T-cell (primary cell): ENCODE results near the gene UBE2E2. TPM values are rescaled to one million over a fixed set of nuclear protein-coding genes. Genes with fewer than 3 reads are reported as not detected.
"Not testable (repeated sequence)": the region's sequence is repeated elsewhere in the genome, so short reads cannot be mapped to it uniquely, and the experiment has no call there.

Experiments
- ATAC-seq, 4 experiments: fragments of 200-7000 bp in 3 of 4; fragments of 150-1000 bp in 1 of 4; cut with Tn5 transposase; replicated peaks in 1 of 4; 1 replicate in 3 of 4; 2 replicates in 1 of 4; pipeline ENCODE4 v1.10.0; 2021; ENCODE audit warnings: moderate library complexity in 3 of 4, mild to moderate bottlenecking in 2 of 4, moderate number of reproducible peaks in 1 of 4
- CTCF ChIA-PET, 2 donors: fragments of 300-600 bp; sonication (Branson Sonifier 250); formaldehyde crosslinking; loops; one replicate each; lab custom pipeline; 2022; ENCODE audit warnings: antibody characterized with exemption in 2 of 2; lab: Charles Lee
- POLR2A ChIA-PET, 2 donors: fragments of 300-600 bp; sonication (Branson Sonifier 250); formaldehyde crosslinking; loops; one replicate each; lab custom pipeline; 2022; ENCODE audit warnings: antibody characterized with exemption in 2 of 2; lab: Charles Lee
- DNase-seq, 35 experiments: peaks; one replicate each; pipeline versions ENCODE4 v3.0.0 to v3.0.0-alpha.2; 2013 to 2023
- H3K27ac ChIP-seq: one replicate; pipeline ENCODE4 v1.5.1; 2013; ENCODE audit warnings: low read length
- H3K27me3 ChIP-seq, 2 experiments: replicated peaks in 1 of 2; 1 replicate in 1 of 2; 2 replicates in 1 of 2; pipeline versions ENCODE4 v1.6.1 to v1.7.0; 2013; ENCODE audit warnings: low read length in 1 of 2, mixed read lengths in 1 of 2; ENCODE audit not compliant: control insufficient read depth in 2 of 2, insufficient read depth in 2 of 2; ENCODE audit errors: extremely low read depth in 1 of 2
- H3K36me3 ChIP-seq, 2 donors: 1 replicate in 1 of 2; 2 replicates in 1 of 2; pipeline versions ENCODE4 v1.6.1 to v1.7.0; 2013; ENCODE audit warnings: low read length in 1 of 2; ENCODE audit not compliant: control insufficient read depth in 2 of 2, insufficient read depth in 1 of 2; ENCODE audit errors: extremely low read depth in 1 of 2
- H3K4me1 ChIP-seq, 2 experiments: 1 replicate in 1 of 2; 2 replicates in 1 of 2; pipeline versions ENCODE4 v1.6.1 to v1.7.0; 2013; ENCODE audit warnings: low read length in 2 of 2, mixed read lengths in 1 of 2; ENCODE audit not compliant: insufficient read depth in 2 of 2, control insufficient read depth in 1 of 2; ENCODE audit errors: extremely low read depth in 1 of 2
- H3K4me3 ChIP-seq, 2 donors: 1 replicate in 1 of 2; 2 replicates in 1 of 2; pipeline versions ENCODE4 v1.5.1 to v1.7.0; 2013; ENCODE audit warnings: mild to moderate bottlenecking in 2 of 2, low read length in 1 of 2, moderate library complexity in 1 of 2; ENCODE audit not compliant: control insufficient read depth in 1 of 2; ENCODE audit errors: extremely low read depth in 1 of 2
- H3K9me3 ChIP-seq: 2 replicates; pipeline ENCODE4 v1.7.0; 2013
- H3K27ac Mint-ChIP-seq, 2 donors: one replicate each; pipeline ENCODE4 v1.8.0; 2020 to 2021; ENCODE audit warnings: mild to moderate bottlenecking in 2 of 2, mixed read lengths in 2 of 2
- H3K27me3 Mint-ChIP-seq, 2 donors: one replicate each; pipeline ENCODE4 v1.8.0; 2021 to 2022; ENCODE audit warnings: mixed read lengths in 2 of 2
- H3K36me3 Mint-ChIP-seq: one replicate; pipeline ENCODE4 v1.8.0; 2021; ENCODE audit warnings: mixed read lengths
- H3K4me1 Mint-ChIP-seq, 3 donors: one replicate each; pipeline ENCODE4 v1.8.0; 2020 to 2022; ENCODE audit warnings: mixed read lengths in 3 of 3, mild to moderate bottlenecking in 1 of 3
- H3K4me3 Mint-ChIP-seq, 3 donors: one replicate each; pipeline ENCODE4 v1.8.0; 2020 to 2022; ENCODE audit warnings: mild to moderate bottlenecking in 3 of 3, mixed read lengths in 3 of 3, moderate library complexity in 3 of 3
- H3K9me3 Mint-ChIP-seq, 3 donors: one replicate each; pipeline ENCODE4 v1.8.0; 2020 to 2022; ENCODE audit warnings: mixed read lengths in 3 of 3
- WGBS: methylation state at CpG from one replicate; pipeline ENCODE4 v1.1.5; 2013; ENCODE audit warnings: missing lambda C conversion rate; ENCODE audit not compliant: insufficient coverage; 5-methylcytosine and 5-hydroxymethylcytosine counted together
- total RNA-seq, 35 experiments: library from RNA in 6 of 35; stranded (reverse) in 6 of 35; fragments of 120-200 nt in 1 of 35; gene quantifications; one replicate each; pipeline versions ENCODE4 v1.2.1 to v1.2.4 and lab custom pipeline; 2013 to 2026

Gene UBE2E2
- total RNA-seq, 5 donors from 2014 or later (not counting 1 experiment from before 2014, with no cell fraction given) = 7.2 to 17.6 (median 7.5) TPM

DNA sequence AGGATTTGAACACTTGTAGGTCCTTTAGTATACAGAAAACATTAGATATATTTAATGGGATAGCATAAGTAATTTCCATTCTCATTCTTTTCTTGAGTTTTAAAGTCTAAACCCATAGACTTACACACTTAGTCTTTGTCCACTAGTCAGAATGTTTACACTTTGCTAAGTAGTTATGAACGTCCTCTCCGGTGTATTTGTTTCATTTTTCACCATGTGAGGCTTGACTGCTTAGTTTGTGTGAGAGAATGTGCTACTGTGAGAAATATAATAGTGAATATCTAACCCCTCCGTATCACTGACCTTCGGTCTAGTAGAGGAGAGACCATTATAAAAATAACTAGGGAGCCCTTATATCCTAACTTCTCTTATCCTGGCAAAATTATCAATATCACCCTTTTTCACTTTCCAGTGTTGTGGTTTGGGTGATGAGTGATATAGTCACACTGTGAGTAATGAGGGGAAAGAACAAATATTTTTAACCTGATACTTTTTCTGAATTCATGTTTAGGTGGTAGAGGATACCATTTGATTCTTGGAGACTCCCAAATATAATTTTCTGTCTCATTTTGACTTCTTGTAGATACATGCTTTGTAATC, 122.4 kb downstream of the UBE2E2 start:
- Histone ChIP-seq H3K4me1 (peaks cover 2 to 8% of the 10 kb centered on the region in 2 experiments), H3K27me3 (no peaks in the 10 kb centered on the region), H3K27ac (no peak overlapping the region), H3K36me3 (no peaks in the 10 kb centered on the region), H3K4me3 (no peak overlapping the region), H3K9me3 (no peaks in the 10 kb centered on the region)
- Mint-ChIP-seq H3K27ac (peak overlapping the region in 1 of 2 donors; percentile 69), H3K36me3 (no peaks in the 10 kb centered on the region), H3K9me3 (no peaks in the 10 kb centered on the region), H3K4me3 (peak overlapping the region in 1 of 3 donors; percentile 54), H3K27me3 (no peaks in the 10 kb centered on the region), H3K4me1 (peaks cover 23 to 27% (median 25%) of the 10 kb centered on the region in 3 donors)
- ChIA-PET CTCF (no interaction called here), POLR2A (interaction anchor here in 1 of 2 donors (0.6 kb wide), 1 partner anchor 591 kb away, joined by 3 read pairs; the partner anchor contains the start of genes NKIRAS1 and RPL15)
- ATAC-seq (no peak), DNase-seq (no peak)
- no CpG with 5 or more reads among the region's 4 CpGs for WGBS

DNA sequence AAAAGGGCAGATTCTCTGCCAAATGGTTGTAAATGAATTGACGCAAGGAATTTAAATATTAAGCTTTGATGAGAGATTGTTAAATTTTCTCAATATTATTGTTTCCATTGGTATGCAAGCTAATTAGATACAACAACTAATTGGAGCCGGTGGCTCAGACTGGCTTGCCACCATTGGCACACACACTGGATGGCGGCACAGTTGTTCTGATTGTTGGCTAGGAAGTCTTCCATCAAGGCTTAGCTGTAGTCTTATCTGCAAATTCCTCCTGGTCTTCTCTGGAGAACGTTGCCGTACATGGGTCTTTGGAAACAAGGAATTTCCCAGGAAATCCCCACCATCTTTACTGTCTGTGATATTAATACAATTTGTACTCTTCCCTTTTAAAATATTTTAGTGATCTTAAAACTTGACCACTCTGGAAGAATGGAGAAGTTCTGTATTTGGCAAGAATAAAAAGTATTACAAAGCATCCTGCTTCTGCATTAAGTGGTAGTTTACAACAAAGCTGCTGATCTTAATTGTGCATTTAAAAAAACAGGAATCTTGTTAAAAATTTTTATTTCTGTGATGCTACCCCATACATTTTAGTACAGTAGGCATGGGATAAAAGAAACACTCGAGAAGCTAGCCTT, 126.5 kb downstream of the UBE2E2 start:
- no peak overlapping the region for H3K27ac Mint-ChIP-seq
- CTCF ChIA-PET = interaction anchor here in 1 of 2 donors (1.8 kb wide), 1 partner anchor 9 kb away, joined by 5 read pairs; no protein-coding TSS in a partner anchor
- Histone ChIP-seq H3K36me3 (no peaks in the 10 kb centered on the region), H3K9me3 (no peaks in the 10 kb centered on the region), H3K27me3 (no peaks in the 10 kb centered on the region), H3K4me3 (no peak overlapping the region), H3K4me1 (peaks cover 0 to 2% of the 10 kb centered on the region in 2 experiments), H3K27ac (no peak overlapping the region)
- POLR2A ChIA-PET = no interaction called here
- no peak overlapping the region for H3K4me3 Mint-ChIP-seq
- DNase-seq (no peak), ATAC-seq (no peak)
- H3K4me1 Mint-ChIP-seq = peaks cover 12 to 17% (median 15%) of the 10 kb centered on the region in 3 donors
- H3K36me3 Mint-ChIP-seq = no peaks in the 10 kb centered on the region
- no peaks in the 10 kb centered on the region for H3K27me3 Mint-ChIP-seq
- no CpG with 5 or more reads among the region's 6 CpGs for WGBS
- H3K9me3 Mint-ChIP-seq = no peaks in the 10 kb centered on the region

DNA sequence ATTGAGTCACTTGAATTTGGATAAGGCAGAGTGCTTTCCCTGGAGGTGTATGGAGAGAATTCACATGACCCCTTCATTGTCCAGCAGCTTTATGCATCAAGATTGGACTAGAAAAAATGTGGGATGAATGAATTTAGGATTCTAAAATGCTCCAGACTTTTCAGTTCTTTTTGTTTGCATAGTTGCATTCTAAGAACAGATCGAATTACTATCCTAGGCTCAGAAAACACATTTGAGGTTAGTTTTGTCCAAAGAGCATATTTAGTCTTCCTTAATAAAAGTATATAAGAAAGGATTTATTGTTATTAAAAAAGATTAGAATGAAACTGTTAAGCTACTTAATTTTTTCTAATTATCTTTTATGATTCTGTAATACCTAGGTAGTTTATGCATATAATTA, 127.4 kb downstream of the UBE2E2 start:
- no peak overlapping the region for H3K4me3 Mint-ChIP-seq
- ChIA-PET POLR2A (no interaction called here), CTCF (interaction anchor here in 1 of 2 donors (1.8 kb wide), 1 partner anchor 10 kb away, joined by 5 read pairs; no protein-coding TSS in a partner anchor)
- peaks cover 2 to 8% (median 6%) of the 10 kb centered on the region in 3 donors for H3K4me1 Mint-ChIP-seq
- H3K4me1 ChIP-seq = peaks cover 0 to 2% of the 10 kb centered on the region in 2 experiments
- no peaks in the 10 kb centered on the region for H3K36me3 ChIP-seq
- DNase-seq = no peak
- no peak overlapping the region for H3K4me3 ChIP-seq
- ATAC-seq = no peak
- H3K9me3 Mint-ChIP-seq = no peaks in the 10 kb centered on the region
- H3K27me3 ChIP-seq = no peaks in the 10 kb centered on the region
- H3K27ac Mint-ChIP-seq = no peak overlapping the region
- no peaks in the 10 kb centered on the region for H3K9me3 ChIP-seq
- no peak overlapping the region for H3K27ac ChIP-seq
- no CpG with 5 or more reads among the region's 1 CpG for WGBS
- H3K36me3 Mint-ChIP-seq = no peaks in the 10 kb centered on the region
- H3K27me3 Mint-ChIP-seq = no peaks in the 10 kb centered on the region

DNA sequence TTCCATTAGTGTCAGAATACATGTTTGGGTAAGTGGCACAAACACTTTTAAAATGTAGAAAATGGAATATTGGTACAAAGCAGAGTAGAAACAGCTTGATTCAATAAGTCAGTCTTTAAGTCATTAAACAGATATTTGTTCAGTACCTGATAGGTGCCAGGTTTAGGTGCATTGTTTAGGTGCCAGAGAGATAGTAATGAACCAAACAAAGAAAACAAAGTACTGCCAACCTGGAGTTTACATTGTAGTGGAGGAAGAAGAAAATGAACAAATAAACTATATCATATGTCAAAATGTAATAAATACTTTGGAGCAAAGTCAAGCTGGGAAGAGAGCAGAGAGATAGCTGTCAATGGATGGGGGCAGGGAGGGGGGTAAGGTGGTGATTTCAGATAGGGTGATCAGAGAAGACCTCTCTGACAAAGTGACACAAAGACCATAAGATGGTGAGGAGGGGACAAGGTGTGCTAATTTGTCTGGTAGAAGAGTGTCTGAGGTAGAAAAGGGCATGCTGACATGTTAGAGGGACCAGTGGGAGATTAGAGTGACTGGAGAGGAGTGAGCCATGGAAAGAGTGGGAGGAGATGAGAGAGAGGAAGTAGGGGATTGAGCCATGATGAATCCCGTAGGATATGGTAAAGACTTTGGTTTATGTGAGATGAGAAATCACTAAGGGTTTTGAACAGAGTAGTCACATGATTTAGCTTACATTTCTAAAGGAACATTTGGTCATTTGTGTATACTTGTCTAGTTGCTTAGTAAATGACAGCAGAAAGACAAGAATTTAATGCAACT, 128.2 kb downstream of the UBE2E2 start:
- H3K9me3 ChIP-seq = no peaks in the 10 kb centered on the region
- 80% methylated on average over 1 of the region's 1 CpG for WGBS
- Mint-ChIP-seq H3K27me3 (no peaks in the 10 kb centered on the region), H3K4me3 (no peak overlapping the region), H3K9me3 (no peaks in the 10 kb centered on the region), H3K27ac (no peak overlapping the region), H3K4me1 (peaks cover 0 to 5% (median 3%) of the 10 kb centered on the region in 3 donors), H3K36me3 (no peaks in the 10 kb centered on the region)
- ChIA-PET POLR2A (no interaction called here), CTCF (no interaction called here)
- no peaks in the 10 kb centered on the region for H3K36me3 ChIP-seq
- ATAC-seq = no peak
- no peak overlapping the region for H3K27ac ChIP-seq
- no peak overlapping the region for H3K4me3 ChIP-seq
- no peak for DNase-seq
- no peaks in the 10 kb centered on the region for H3K27me3 ChIP-seq
- no peaks in the 10 kb centered on the region for H3K4me1 ChIP-seq

DNA sequence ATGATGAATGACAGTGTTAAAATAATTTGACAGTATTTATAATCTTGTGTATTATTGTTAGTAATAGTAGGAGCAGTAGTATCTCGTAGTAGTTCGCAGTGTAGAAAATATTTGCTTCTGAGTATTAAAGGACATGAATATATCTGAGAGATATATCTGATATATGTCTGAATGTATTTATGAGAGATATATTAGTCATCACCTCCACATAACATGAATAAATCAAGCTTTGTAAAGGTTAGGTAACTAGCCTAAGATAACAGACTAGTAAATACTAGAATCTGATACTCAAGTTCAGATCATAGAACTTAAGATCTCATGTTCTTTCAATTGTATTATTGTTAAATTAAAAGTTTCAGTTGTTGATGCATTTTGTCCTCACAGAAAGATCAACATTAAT, 130.5 kb downstream of the UBE2E2 start:
- Mint-ChIP-seq H3K9me3 (no peaks in the 10 kb centered on the region), H3K27ac (no peak overlapping the region)
- CTCF ChIA-PET = interaction anchor here in 1 of 2 donors (0.5 kb wide), 1 partner anchor 454 kb away, joined by 9 read pairs; no protein-coding TSS in a partner anchor

DNA sequence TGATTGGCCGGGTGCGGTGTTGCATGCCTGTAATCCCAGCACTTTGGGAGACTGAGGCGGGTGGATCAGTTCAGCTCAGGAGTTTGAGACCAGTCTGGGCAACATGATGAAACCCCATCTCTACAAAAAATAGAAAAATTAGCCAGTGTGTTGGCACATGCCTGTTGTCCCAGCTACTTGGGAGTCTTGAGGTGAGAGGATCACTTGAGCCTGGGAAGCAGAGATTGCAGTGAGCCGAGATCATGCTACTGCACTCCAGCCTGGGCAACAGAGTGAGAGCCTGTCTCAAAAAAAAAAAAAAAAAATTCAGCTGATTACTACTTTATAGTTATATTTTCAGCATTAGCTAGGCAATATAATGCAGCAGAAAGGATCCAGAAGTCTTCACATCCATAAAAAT, 133.7 kb downstream of the UBE2E2 start:
- peaks cover 10 to 26% (median 11%) of the 10 kb centered on the region in 3 donors for H3K4me1 Mint-ChIP-seq
- ATAC-seq, H3K27ac ChIP-seq, DNase-seq, H3K27me3 Mint-ChIP-seq, H3K9me3 Mint-ChIP-seq, H3K36me3 Mint-ChIP-seq, H3K27me3 ChIP-seq, H3K27ac Mint-ChIP-seq, H3K36me3 ChIP-seq, H3K4me3 ChIP-seq, H3K4me3 Mint-ChIP-seq, H3K9me3 ChIP-seq: not testable (repeated sequence)
- ChIA-PET CTCF (interaction anchor here in 1 of 2 donors (0.6 kb wide), 1 partner anchor 125 kb away, joined by 5 read pairs; no protein-coding TSS in a partner anchor), POLR2A (interaction anchor here in 1 of 2 donors (0.6 kb wide), 1 partner anchor 347 kb away, joined by 3 read pairs; no protein-coding TSS in a partner anchor)
- WGBS = 92% methylated on average over 2 of the region's 4 CpGs
- H3K4me1 ChIP-seq = peaks cover 0 to 10% of the 10 kb centered on the region in 2 experiments

More for the DNA sequence above, 130.5 kb downstream of the UBE2E2 start:
- H3K9me3 ChIP-seq = no peaks in the 10 kb centered on the region
- H3K4me1 Mint-ChIP-seq = peaks cover 0 to 7% (median 0%) of the 10 kb centered on the region in 3 donors
- H3K4me3 Mint-ChIP-seq = no peak overlapping the region
- DNase-seq = no peak
- no peaks in the 10 kb centered on the region for H3K27me3 Mint-ChIP-seq
- H3K36me3 Mint-ChIP-seq = no peaks in the 10 kb centered on the region
- WGBS = no CpG with 5 or more reads among the region's 2 CpGs
- H3K4me1 ChIP-seq = no peaks in the 10 kb centered on the region
- no peaks in the 10 kb centered on the region for H3K27me3 ChIP-seq
- no peak overlapping the region for H3K4me3 ChIP-seq
- H3K27ac ChIP-seq = no peak overlapping the region
- no peak for ATAC-seq
- no peaks in the 10 kb centered on the region for H3K36me3 ChIP-seq
- POLR2A ChIA-PET = no interaction called here
